A673 (cell line): ENCODE results near the gene KRT33B.

Source experiments
- CTCF ChIP-seq: fragments of 300-800, 200-600 bp; sonication (generic); conservative IDR thresholded peaks from 2 replicates; pipeline ENCODE4 v1.5.1; 2017; ENCODE audit warnings: low read depth, mild to moderate bottlenecking, antibody characterized with exemption, low read length, moderate library complexity, mixed read lengths
- EZH2 ChIP-seq: fragments of 200-600 bp; sonication (generic); IDR thresholded peaks from 2 replicates; pipeline ENCODE4 v1.6.1; 2017; ENCODE audit warnings: borderline replicate concordance, low read depth, mild to moderate bottlenecking, mixed read lengths, antibody characterized with exemption, low read length; ENCODE audit not compliant: poor library complexity, severe bottlenecking

- TF ChIP-seq CTCF (no peak), EZH2 (no peak)
Measured at GRCh38 chr17:41417127-41417526, 47.5 kb upstream of the KRT33B start.
